Measurements from ENCODE around the gene PLOD3.

The PLOD3 gene

GRCh38 chr7:101239191-101239950 lies 22.0 kb upstream of the PLOD3 start:
- in situ Hi-C loops (cut with MboI; ENCODE audit: low sequenced_read_pairs), result no loop called here

- in situ Hi-C loops (cut with MboI; ENCODE audit: low sequenced_read_pairs), result no loop called here
Observed at GRCh38 chr7:101238226-101239182, 21.1 kb upstream of the PLOD3 start.

GRCh38 chr7:101237206-101238067 lies 20.1 kb upstream of the PLOD3 start, which contains the start of gene CLDN15:
Gene CLDN15, minus strand, starts transcription at chr7:101237802. Its CDS starts 221 bp downstream, at chr7:101237581.
- in situ Hi-C loops (cut with MboI; ENCODE audit: low sequenced_read_pairs), result no loop called here

- in situ Hi-C loops (cut with MboI; ENCODE audit: low sequenced_read_pairs), result no loop called here
Observed at GRCh38 chr7:101236292-101236835, 19.0 kb upstream of the PLOD3 start.

GRCh38 chr7:101235522-101235921 lies 18.1 kb upstream of the PLOD3 start:
- in situ Hi-C loops (cut with MboI; ENCODE audit: low sequenced_read_pairs), result no loop called here

- in situ Hi-C loops (cut with MboI; ENCODE audit: low sequenced_read_pairs), result no loop called here
Observed at GRCh38 chr7:101235050-101235449, 17.7 kb upstream of the PLOD3 start.

GRCh38 chr7:101234636-101235035 lies 17.3 kb upstream of the PLOD3 start:
- in situ Hi-C loops (cut with MboI; ENCODE audit: low sequenced_read_pairs), result no loop called here

GRCh38 chr7:101233907-101234547 lies 16.6 kb upstream of the PLOD3 start:
- in situ Hi-C loops (cut with MboI; ENCODE audit: low sequenced_read_pairs), result no loop called here

- in situ Hi-C loops (cut with MboI; ENCODE audit: low sequenced_read_pairs), result no loop called here
Observed at GRCh38 chr7:101232141-101232850, 14.9 kb upstream of the PLOD3 start.

- in situ Hi-C loops (cut with MboI; ENCODE audit: low sequenced_read_pairs), result no loop called here
Observed at GRCh38 chr7:101231644-101232043, 14.3 kb upstream of the PLOD3 start.

- in situ Hi-C loops (cut with MboI; ENCODE audit: low sequenced_read_pairs), result no loop called here
Observed at GRCh38 chr7:101226721-101227120, 9.3 kb upstream of the PLOD3 start.

- in situ Hi-C loops (cut with MboI; ENCODE audit: low sequenced_read_pairs), result no loop called here
Observed at GRCh38 chr7:101225650-101226049, 8.3 kb upstream of the PLOD3 start.

GRCh38 chr7:101223528-101223927 lies 6.1 kb upstream of the PLOD3 start:
- in situ Hi-C loops (cut with MboI; ENCODE audit: low sequenced_read_pairs), result no loop called here

GRCh38 chr7:101222275-101222830 lies 5.0 kb upstream of the PLOD3 start:
- in situ Hi-C loops (cut with MboI; ENCODE audit: low sequenced_read_pairs), result no loop called here

- in situ Hi-C loops (cut with MboI; ENCODE audit: low sequenced_read_pairs), result no loop called here
Observed at GRCh38 chr7:101220295-101220694, 2.9 kb upstream of the PLOD3 start.

GRCh38 chr7:101218236-101219125 lies 1.1 kb upstream of the PLOD3 start:
- in situ Hi-C loops (cut with MboI; ENCODE audit: low sequenced_read_pairs), result no loop called here

GRCh38 chr7:101216860-101217387 lies 457 bp downstream of the PLOD3 start:
- in situ Hi-C loops (cut with MboI; ENCODE audit: low sequenced_read_pairs), result no loop called here

All from HL-60/S4 treated with retinoic acid at 250 ng/mL for 4 days and 3 days (cell line).